ENCODE results near the gene LRRC1.

The LRRC1 gene

GRCh38 chr6:53795702-53796450 lies 1.1 kb downstream of the LRRC1 start:
- H3K4me3 ChIP-seq (ENCODE audit: low read depth, low read length) = peak overlapping the region; percentile 76
- in situ Hi-C loops (cut with HindIII; ENCODE audit: low sequenced_read_pairs) = no loop called here
- no peak for DNase-seq (ENCODE audit: low read depth, low spot score)
- TF ChIP-seq CTCF (IDR thresholded peaks at IDR 0.05; ENCODE audit: low read depth, low read length) = no peak

GRCh38 chr6:53796451-53796780 lies 1.6 kb downstream of the LRRC1 start:
- peak overlapping the region; percentile 76 for H3K4me3 ChIP-seq (ENCODE audit: low read depth, low read length)
- no peak for DNase-seq (ENCODE audit: low read depth, low spot score)
- in situ Hi-C loops (cut with HindIII; ENCODE audit: low sequenced_read_pairs) = no loop called here
- no peak for TF ChIP-seq CTCF (IDR thresholded peaks at IDR 0.05; ENCODE audit: low read depth, low read length)

- DNase-seq (ENCODE audit: low read depth, low spot score) = peak; percentile 15
- in situ Hi-C loops (cut with HindIII; ENCODE audit: low sequenced_read_pairs) = no loop called here
- H3K4me3 ChIP-seq (ENCODE audit: low read depth, low read length) = no peak overlapping the region
- no peak for TF ChIP-seq CTCF (IDR thresholded peaks at IDR 0.05; ENCODE audit: low read depth, low read length)
Measured at GRCh38 chr6:53796791-53797190, 2.0 kb downstream of the LRRC1 start.

- no peak for TF ChIP-seq CTCF (IDR thresholded peaks at IDR 0.05; ENCODE audit: low read depth, low read length)
- no peak for DNase-seq (ENCODE audit: low read depth, low spot score)
- H3K4me3 ChIP-seq (ENCODE audit: low read depth, low read length) = no peak overlapping the region
- in situ Hi-C loops (cut with HindIII; ENCODE audit: low sequenced_read_pairs) = no loop called here
Measured at GRCh38 chr6:53797304-53797703, 2.5 kb downstream of the LRRC1 start.

- DNase-seq (ENCODE audit: low read depth, low spot score) = no peak
- no peak overlapping the region for H3K4me3 ChIP-seq (ENCODE audit: low read depth, low read length)
- in situ Hi-C loops (cut with HindIII; ENCODE audit: low sequenced_read_pairs) = no loop called here
- TF ChIP-seq CTCF (IDR thresholded peaks at IDR 0.05; ENCODE audit: low read depth, low read length) = no peak
Measured at GRCh38 chr6:53799340-53799739, 4.5 kb downstream of the LRRC1 start.

- in situ Hi-C loops (cut with HindIII; ENCODE audit: low sequenced_read_pairs) = no loop called here
- DNase-seq (ENCODE audit: low read depth, low spot score) = no peak
- TF ChIP-seq CTCF (IDR thresholded peaks at IDR 0.05; ENCODE audit: low read depth, low read length) = no peak
- no peak overlapping the region for H3K4me3 ChIP-seq (ENCODE audit: low read depth, low read length)
Measured at GRCh38 chr6:53801022-53801421, 6.2 kb downstream of the LRRC1 start.

Data from astrocyte of the spinal cord (primary cell).